OCI-LY3 (cell line): ENCODE data around the gene EN1.

Experiments used
- H2AFZ ChIP-seq: fragments of 200-600, 300-600 bp; shearing (Covaris generic); 2 replicates; pipeline ENCODE4 v1.6.0; 2014; ENCODE audit warnings: antibody characterized with exemption, low read depth, low read length
- H3K27ac ChIP-seq: fragments of 200-600, 300-600 bp; sonication (generic); 2 replicates; pipeline ENCODE4 v1.5.1; 2014; ENCODE audit warnings: mild to moderate bottlenecking, low read length, moderate library complexity, mixed read lengths
- H3K27me3 ChIP-seq: fragments of 200-600, 300-600 bp; sonication (generic); 2 replicates; pipeline ENCODE4 v1.6.1; 2014; ENCODE audit warnings: low read depth, low read length, mixed read lengths
- H3K36me3 ChIP-seq: fragments of 200-600, 300-600 bp; sonication (generic); replicated peaks from 2 replicates; pipeline ENCODE3; 2014; ENCODE audit warnings: low read depth, low read length, mixed read lengths
- H3K4me1 ChIP-seq: fragments of 300-600, 200-600 bp; sonication (generic); 2 replicates; pipeline ENCODE4 v1.6.1; 2014; ENCODE audit warnings: low read length, mixed read lengths
- H3K4me2 ChIP-seq: fragments of 200-600, 300-600 bp; sonication (generic); 2 replicates; pipeline ENCODE4 v1.6.1; 2014; ENCODE audit warnings: low read length, mixed read lengths
- H3K4me3 ChIP-seq: fragments of 300-600, 200-600 bp; sonication (generic); 2 replicates; pipeline ENCODE4 v1.5.1; 2014; ENCODE audit warnings: antibody characterized with exemption, mild to moderate bottlenecking, low read length, moderate library complexity
- H3K79me2 ChIP-seq: fragments of 300-600, 200-600 bp; shearing (Covaris generic); 2 replicates; pipeline ENCODE4 v1.6.1; 2014; ENCODE audit warnings: mild to moderate bottlenecking, low read length, mixed read lengths
- H3K9ac ChIP-seq: fragments of 300-600, 200-600 bp; shearing (Covaris generic); 2 replicates; pipeline ENCODE4 v1.6.0; 2014; ENCODE audit warnings: mild to moderate bottlenecking, low read length, moderate library complexity
- H3K9me3 ChIP-seq: fragments of 200-600, 300-600 bp; shearing (Covaris generic); 2 replicates; pipeline ENCODE4 v1.6.1; 2014; ENCODE audit warnings: low read length, mixed read lengths; ENCODE audit not compliant: insufficient read depth
- H4K20me1 ChIP-seq: fragments of 200-600, 300-600 bp; sonication (generic); 2 replicates; pipeline ENCODE4 v1.6.1; 2016; ENCODE audit warnings: low read length, mixed read lengths; ENCODE audit not compliant: insufficient read depth
- EZH2phosphoT487 ChIP-seq: fragments of 200-600 bp; shearing (Covaris generic); IDR thresholded peaks from 2 replicates; pipeline ENCODE4 v1.6.1; 2018; ENCODE audit warnings: antibody characterized with exemption, mixed run types, low read depth
- TF ChIP-seq, protein P1 (sequence below): fragments of 200-600, 300-600 bp; sonication (generic); IDR thresholded peaks from 2 replicates; pipeline ENCODE4 v1.5.1; 2014; ENCODE audit warnings: antibody characterized with exemption, low read length, low read depth

The EN1 gene

DNA sequence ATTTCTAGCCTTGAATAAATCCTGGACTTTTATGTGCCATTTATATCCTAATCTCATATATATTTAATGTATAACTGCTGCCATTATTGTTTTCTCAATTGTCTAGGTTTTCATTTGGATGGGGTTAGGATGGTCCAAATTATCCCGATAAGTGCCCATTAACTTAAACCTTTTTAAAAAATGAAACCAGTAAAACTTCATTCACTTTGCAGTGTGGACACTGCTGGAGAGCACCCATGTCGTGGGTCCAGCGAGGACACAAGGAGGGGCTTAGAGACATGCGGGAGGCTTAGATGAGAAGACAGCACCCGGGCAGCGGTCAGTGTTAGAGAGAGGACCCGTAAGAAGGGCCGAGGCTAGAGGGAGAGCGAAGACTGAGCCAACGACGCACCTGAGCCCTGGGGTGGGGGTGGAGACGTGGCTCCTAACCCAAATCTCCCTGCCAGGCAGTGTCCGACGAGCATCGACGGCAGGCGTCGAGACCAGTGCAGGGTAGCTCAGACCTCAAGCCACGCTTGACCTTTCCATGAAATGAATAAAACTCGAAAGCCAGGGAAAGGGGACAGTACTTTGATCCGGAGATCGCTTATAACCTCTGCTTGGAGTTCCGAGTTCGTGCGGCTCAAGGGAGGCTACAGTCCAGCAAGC lies 9.0 kb upstream of the EN1 start:
- H2AFZ ChIP-seq, result no peak overlapping the region
- TF ChIP-seq, protein P1, sequence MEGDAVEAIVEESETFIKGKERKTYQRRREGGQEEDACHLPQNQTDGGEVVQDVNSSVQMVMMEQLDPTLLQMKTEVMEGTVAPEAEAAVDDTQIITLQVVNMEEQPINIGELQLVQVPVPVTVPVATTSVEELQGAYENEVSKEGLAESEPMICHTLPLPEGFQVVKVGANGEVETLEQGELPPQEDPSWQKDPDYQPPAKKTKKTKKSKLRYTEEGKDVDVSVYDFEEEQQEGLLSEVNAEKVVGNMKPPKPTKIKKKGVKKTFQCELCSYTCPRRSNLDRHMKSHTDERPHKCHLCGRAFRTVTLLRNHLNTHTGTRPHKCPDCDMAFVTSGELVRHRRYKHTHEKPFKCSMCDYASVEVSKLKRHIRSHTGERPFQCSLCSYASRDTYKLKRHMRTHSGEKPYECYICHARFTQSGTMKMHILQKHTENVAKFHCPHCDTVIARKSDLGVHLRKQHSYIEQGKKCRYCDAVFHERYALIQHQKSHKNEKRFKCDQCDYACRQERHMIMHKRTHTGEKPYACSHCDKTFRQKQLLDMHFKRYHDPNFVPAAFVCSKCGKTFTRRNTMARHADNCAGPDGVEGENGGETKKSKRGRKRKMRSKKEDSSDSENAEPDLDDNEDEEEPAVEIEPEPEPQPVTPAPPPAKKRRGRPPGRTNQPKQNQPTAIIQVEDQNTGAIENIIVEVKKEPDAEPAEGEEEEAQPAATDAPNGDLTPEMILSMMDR, result no peak
- TF ChIP-seq EZH2phosphoT487, result no peak
- H3K4me3 ChIP-seq, result peak overlapping the region; percentile 70; the same call in 1 of the 2 replicates
- no peaks in the 10 kb centered on the region for H3K9me3 ChIP-seq
- H3K4me1 ChIP-seq, result no peaks in the 10 kb centered on the region
- H3K9ac ChIP-seq, result no peak overlapping the region
- H3K4me2 ChIP-seq, result peak overlapping the region; percentile 68
- H3K79me2 ChIP-seq, result no peaks in the 10 kb centered on the region
- H3K27me3 ChIP-seq, result no peaks in the 10 kb centered on the region
- H3K36me3 ChIP-seq, result no peaks in the 10 kb centered on the region
- H3K27ac ChIP-seq, result no peak overlapping the region
- no peaks in the 10 kb centered on the region for H4K20me1 ChIP-seq

DNA sequence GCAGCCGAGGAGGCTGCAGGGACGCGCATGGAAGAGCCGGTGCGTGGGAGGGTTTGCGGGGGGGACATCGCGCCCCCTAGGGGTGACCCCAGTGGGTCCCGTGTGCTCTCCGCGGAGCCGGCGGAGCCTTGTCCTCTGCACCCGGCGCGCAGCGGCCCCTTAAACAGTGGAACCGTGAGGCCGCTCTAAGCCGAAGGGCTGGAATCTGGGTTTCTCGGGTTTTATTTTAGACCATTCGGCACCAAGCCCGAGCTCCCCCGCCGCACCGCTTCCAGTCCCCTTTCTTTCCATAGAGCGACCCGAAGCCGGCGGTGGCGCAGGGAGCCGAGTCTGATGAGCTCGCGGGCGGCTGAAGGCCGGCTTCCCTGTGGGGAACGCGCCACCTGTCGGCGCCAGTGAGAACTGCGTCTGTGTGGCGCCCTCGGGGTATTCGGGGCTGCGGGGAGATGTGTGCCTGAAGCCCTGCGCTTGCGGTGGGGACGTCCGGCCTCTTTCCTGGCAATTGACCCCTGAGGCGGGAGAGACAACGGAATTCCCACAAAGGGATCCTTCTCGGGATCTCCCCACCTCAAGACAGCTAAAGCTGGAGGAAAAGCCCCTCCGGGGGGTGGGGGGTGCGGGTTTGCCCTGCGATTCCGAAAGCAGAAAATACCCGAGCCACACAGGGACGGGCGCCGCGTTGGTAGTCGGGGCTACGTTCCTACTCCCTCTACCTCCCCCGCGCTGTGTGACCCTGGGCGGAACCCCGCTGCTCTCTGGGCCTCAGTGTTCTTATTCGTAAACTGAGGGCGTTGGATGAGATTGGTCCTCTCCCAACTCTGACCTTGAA lies 8.2 kb upstream of the EN1 start:
- H3K27ac ChIP-seq, result no peak overlapping the region
- H3K36me3 ChIP-seq, result no peaks in the 10 kb centered on the region
- peak overlapping the region; percentile 70 for H3K4me3 ChIP-seq
- no peaks in the 10 kb centered on the region for H3K79me2 ChIP-seq
- H4K20me1 ChIP-seq, result no peaks in the 10 kb centered on the region
- no peaks in the 10 kb centered on the region for H3K4me1 ChIP-seq
- TF ChIP-seq EZH2phosphoT487, result no peak
- TF ChIP-seq, protein P1, result peak; percentile 82
- H3K4me2 ChIP-seq, result peak overlapping the region; percentile 68
- no peaks in the 10 kb centered on the region for H3K9me3 ChIP-seq
- H3K9ac ChIP-seq, result no peak overlapping the region
- H3K27me3 ChIP-seq, result no peaks in the 10 kb centered on the region
- H2AFZ ChIP-seq, result peak overlapping the region; percentile 39; the same call in 1 of the 2 replicates

GRCh38 chr2:118854507-118855345 lies 7.3 kb upstream of the EN1 start:
- Histone ChIP-seq H2AFZ (no peak overlapping the region), H3K36me3 (no peaks in the 10 kb centered on the region), H3K27me3 (no peaks in the 10 kb centered on the region), H3K9ac (no peak overlapping the region), H4K20me1 (no peaks in the 10 kb centered on the region), H3K79me2 (no peaks in the 10 kb centered on the region), H3K4me1 (no peaks in the 10 kb centered on the region), H3K27ac (no peak overlapping the region), H3K4me3 (no peak overlapping the region), H3K4me2 (no peak overlapping the region), H3K9me3 (no peaks in the 10 kb centered on the region)
- TF ChIP-seq, protein P1, result no peak
- no peak for TF ChIP-seq EZH2phosphoT487
